GM18951 (cell line): Measurements from ENCODE around the gene SHB.

Source experiments
- POLR2A ChIP-seq: IDR thresholded peaks from 4 replicates; pipeline ENCODE4 v1.6.1; 2011; ENCODE audit warnings: mild to moderate bottlenecking; ENCODE audit not compliant: insufficient read length, insufficient read depth; ENCODE audit errors: extremely low read depth
- in situ Hi-C: fragments of 300-500 bp; cut with MboI; formaldehyde crosslinking; loops from one replicate; pipeline ENCODE4 v1.12.0; 2022; ENCODE audit warnings: low sequenced_read_pairs, mixed read lengths, inconsistent platforms; ENCODE audit not compliant: unreplicated experiment

The SHB gene

DNA sequence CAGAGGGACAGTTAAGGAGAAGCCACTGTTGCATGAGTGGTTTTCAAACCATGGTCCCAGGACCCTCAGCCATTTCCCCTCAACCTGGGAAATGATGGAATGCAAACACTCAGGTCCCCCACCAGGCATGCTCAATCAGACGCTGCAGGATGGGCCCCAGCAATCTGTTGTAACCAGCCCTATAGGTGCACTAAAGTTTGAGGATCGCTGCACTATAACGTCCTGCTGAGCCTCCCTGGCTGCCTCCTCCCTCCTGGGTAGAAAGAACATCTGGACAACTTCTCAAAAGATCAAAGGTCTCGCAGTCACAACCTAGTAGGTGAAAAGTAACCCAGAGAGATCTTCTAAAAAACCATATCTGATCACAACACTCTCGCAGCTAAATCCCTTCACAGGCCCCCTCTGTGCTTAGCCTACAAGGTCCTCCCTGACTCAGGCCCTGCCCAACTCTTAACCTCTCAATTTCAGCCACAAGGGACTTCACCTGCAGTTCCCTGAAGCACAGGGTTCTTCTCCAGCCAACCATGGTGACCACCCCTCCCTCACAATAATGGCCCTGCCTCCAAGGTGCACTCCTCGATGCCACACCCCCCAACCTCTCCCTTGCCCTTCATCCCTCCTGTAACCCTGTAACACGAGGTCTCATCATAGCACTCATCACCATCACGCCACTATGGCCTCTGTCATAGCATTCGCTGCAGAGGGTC, 3.5 kb downstream of the SHB start:
- in situ Hi-C loops, result no loop called here
- no peak for TF ChIP-seq POLR2A

DNA sequence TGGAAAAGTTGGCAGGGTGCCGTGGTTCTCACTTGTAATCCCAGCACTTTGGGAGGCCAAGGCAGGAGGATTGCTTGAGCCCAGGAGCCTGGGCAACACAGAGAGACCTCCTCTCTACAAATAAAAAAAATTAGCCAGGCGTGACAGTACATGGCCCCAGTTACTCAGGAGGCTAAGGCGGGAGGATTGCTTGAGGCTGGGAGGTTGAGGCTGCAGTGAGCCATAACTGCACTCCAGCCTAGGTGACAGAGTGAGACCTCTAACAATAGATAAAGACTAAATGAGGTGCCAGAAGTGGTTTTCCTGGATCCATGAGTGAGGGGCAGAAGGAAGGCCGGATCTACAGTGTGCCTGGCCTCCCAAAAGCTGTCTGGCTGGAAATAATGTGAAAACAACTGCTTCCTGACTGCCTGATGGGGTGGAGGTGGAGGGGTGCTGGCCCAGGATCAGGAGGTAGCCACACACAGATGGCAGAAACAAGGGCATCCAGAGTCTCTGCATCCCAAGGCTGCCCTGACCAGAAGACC, 4.1 kb downstream of the SHB start:
- in situ Hi-C loops, result no loop called here
- TF ChIP-seq POLR2A, result no peak

DNA sequence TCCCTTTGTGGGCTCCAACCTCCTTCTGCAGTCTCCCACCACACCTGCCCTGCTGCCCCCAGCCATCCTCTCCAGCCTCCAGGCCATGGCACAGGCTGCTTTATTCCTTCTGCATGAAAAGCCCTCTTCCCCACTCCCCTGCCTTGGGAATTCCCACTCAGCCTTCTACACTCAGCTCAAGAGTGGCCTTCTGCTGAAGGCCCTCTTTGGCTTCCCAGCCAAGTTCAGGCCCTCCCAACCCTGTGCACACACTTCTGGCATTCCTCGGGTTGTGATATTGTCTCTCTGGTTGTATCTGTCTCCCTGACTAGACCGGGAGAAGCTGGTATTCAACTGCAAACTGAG, 5.7 kb downstream of the SHB start:
- TF ChIP-seq POLR2A, result no peak
- in situ Hi-C loops, result no loop called here

DNA sequence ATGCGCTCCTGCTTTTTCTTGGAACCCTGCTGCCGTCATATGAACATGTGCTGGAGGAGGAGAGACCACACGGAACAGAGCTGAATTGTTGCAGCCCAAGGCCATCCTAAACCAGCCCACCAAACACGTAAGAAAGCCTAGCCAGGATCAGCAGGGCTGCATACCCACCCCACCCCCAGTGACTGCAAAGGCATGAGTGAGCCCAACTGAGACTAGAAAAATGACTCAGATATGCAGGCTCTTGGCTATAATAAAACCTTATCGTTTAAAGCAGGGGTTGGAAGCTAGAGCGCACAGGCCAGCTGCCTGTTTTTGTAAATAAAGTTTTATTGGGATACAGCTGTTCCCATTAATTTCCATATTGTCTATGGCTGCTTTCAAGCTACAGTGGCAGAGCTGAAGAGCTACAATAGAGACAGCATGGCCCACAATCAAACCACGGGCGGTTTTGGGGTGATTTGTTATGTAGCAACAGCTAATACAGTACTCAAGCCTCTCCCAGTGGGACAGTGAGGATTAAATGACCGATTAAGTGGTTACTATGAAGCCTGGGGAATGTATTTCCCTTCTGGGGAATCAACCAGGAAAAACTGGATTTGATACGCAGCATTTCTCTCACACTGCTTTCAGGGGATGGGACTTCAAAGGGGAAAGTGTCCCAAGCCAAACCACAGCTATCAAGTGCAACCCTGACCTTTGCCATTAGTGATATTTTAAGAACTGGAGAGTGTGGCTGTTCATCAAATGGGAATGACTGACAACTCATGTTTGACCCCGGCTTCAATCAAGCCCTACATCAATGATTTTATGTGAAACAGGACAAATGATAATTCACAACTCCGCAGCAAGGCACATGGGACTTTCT, 6.3 kb downstream of the SHB start:
- TF ChIP-seq POLR2A, result no peak
- in situ Hi-C loops, result no loop called here

DNA sequence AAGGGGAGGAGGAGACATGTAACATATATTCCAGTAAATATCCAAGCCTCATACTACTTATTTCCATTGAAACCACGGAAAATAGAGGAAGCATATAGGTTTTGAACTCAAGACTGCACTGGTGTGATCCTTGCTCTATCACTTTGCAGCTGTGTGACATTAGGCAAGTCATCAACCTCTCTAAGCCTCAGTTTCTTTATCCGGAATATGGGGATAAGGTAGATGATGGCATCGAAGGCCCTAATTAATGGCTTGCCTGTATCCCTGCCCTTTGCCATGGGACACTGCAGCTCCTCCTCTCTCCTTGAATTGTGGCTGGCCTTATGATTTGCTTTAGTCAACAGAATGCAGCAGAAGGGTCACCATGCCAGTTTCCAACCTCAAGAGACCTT, 6.9 kb downstream of the SHB start:
- no peak for TF ChIP-seq POLR2A
- in situ Hi-C loops, result no loop called here

DNA sequence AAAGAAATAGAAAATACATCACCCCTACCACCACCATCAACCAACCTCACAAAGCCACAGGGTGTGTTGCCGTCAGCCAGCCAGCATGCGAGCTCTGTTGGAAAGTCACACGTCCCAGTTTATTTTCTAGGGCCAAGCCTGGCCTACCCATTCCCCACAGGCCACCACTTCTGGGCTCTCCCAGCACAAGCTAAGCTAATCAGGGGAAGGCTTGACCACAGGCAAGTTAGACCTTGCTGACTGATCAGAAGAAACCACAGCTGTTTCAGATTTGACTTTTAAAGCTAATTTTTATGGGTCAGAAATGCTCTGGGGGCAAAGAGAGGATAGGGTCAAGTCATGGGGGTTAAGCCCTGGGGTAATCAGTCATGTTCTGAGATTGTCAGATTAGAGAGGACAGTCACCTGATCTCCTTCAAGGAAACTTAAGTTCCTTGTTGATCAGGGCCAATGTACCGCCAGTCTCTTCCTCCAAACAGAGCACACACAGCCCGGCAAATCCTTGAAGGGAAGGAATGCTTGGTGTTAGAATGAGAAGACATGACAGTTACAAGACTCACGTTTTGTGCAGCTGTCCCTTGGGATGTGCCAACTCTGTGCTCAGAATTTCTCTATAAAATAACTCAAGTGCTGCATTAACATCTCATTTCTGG, 7.6 kb downstream of the SHB start:
- TF ChIP-seq POLR2A, result no peak
- in situ Hi-C loops, result no loop called here

DNA sequence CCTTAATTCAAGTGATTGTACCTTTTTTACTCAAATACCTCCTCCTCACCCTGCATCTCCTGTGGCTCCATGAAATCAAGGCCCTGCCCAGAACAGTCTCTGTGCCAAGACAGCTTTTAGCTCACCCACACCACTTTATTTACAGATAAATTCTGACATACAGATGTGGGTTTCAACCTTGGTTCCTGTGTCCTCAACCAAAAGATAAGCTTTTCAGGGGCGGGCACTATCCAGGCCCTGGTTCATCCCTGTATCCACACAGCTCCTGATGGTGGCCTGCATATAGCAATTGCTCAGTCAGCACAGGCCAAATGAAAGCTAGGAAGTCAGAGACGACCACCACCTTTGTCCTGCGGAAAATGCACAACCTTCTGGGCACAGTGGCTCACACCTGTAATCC, 8.3 kb downstream of the SHB start:
- no peak for TF ChIP-seq POLR2A

DNA sequence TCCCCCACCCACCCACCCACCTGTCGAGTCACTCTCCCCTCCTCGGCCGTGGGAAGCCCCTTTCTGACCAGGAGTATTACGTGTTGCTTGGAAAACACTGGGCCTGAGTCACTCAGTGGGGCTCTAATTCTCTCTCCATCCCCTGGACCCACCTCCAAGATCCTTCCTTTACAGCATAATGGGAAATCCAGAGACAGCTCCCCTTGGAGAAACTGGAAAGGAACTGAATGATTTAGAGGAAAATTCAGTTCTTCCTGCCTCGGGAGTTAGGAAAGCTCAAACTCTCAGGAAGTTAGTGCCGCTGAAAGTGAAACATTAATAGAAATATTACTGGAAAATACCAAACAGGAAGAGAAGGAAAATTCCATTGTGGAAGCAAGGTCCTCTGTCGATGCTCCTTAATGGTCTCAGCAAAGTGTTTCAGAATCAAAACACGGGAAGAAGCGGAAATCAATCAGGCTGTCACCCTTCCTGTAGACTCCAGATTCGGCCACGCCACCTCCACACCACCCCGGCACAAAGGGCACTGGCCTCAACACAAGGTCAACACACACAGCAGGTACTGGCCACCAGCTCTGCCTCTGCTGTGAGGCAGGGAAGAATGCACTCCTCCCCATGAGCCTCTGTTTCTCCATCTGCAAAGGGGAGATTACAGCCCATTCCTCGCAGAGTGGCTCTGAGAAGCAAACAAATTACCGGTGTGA, 9.6 kb downstream of the SHB start:
- in situ Hi-C loops, result no loop called here
- TF ChIP-seq POLR2A, result no peak

More for the DNA sequence above, 8.3 kb downstream of the SHB start:
- in situ Hi-C loops, result no loop called here

DNA sequence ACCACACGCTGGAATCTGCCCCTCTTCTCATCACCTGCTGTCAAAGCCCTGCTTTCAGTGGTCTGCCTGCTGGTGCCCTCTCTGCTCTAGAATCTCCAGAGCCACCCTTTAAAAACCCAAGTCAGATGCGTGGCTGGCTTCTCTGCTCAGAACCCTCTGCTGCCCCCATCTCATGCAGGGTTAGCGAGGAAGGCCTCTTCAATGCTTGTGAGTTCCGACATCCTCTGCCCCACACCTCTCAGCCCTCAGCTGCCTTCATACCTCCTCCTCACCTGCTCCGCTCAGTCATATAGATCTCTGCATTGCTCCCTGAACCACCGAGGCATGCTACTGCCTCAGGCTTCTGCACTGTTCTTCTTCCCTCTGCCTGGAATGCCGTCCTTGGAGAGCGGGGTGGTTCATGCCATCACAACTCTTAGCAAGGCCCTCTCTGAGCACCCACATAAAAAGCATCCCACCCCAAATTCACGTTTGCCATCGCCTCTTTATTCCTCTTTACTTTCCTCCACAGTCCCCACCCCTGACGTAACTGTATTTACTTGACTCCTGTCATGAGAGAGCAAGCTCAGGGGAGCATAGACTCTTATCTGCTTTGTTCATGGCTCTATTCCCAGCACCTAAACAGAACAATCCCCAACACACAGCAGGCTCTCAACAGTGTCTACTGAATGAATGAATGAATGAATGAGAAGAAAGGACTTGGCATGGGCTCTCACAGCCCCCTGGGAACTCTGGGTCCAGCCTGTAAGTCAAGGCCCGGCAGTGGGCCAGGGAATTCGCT, 10.4 kb downstream of the SHB start:
- no peak for TF ChIP-seq POLR2A
- in situ Hi-C loops, result no loop called here

DNA sequence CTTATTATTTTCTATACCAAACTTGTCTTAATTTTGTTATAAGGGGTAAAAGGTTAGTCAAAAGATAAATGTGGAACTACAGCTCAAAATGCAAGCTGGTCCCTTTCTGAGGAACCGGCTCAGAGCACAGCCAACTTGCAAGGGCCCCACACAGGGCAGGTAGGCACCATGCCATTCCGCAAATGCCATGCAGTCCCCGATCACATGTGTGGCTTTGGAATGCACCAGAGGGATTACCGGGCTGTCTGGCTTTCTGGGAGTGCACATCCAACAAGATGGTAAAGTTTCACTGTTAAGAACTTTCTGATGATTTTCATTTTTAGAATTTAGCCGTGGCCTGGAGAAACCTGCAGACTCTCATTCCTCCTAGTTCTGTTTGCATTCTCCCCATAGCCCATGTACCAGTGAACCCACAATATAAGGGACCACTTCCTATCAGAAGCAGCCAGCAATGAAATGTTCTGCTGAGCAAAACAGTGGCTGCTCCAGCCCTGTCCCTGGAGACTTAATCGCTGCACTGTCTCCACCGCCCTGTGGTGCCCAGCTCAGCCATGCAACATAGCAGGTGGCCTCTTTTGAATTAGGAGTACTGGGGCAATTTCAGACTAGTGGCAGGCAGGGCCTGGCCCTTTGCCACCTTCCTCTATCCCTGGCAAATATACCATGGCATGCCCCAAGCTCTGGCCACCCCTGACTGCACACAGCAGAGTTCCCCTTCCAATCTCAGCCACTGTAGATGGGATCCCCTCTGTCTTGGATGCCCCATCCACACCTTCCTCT, 11.4 kb downstream of the SHB start:
- TF ChIP-seq POLR2A, result no peak
- in situ Hi-C loops, result no loop called here

DNA sequence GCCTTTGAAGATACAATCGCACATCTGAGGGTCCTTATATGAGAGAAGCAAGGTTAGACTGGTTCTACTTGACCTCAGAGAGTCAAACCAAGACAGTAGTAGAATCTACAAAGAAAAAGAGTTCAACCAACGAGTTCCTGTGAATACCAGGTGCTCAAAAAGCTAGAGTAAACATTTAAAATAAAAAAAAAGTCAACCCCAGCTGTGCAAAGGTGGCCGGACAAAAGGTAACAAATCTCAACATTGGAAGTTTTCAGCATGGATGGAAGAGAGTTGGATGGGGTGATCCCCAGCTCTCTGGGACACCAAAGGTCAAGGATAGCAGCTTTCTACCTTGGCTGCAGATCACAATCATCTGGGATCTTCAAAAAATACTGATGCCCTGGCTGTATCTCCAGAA, 14.4 kb downstream of the SHB start:
- in situ Hi-C loops, result no loop called here
- TF ChIP-seq POLR2A, result no peak

DNA sequence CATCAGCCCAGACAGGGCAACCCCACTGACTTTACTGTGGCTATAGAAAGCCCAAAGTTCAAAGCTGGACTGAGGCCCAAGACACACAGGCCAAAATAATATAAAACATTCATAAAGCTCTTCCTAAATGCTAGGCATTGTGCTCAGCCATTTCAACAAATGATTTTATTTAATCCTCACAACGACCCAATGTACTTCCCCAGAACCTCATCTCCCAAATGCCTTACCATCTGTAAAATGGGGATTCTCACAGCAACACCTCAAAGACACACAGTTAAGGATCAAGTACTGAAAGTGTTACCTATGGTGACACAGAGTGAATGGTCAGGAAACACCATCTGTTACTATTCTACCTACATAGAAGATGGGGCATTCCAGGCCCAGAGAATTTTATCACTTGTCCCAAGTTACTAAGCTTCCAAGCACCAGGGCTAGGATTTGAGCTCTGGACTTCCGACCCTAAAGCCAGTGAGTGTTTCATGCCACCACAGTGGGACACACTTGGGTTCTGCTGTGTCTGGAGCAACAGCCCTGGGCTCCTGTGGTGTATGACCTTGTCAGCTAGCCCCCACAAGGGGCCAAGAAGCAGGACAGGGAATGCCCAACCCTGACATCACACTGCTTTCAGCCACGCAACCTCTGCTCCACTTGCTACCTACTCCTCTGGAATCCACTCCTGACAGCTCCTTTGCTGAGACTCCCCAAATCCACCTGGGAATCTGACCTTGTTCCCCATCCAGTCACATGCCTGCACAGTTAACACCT, 15.1 kb downstream of the SHB start:
- in situ Hi-C loops, result no loop called here
- TF ChIP-seq POLR2A, result no peak
